ENCODE data around the gene GRB10.

Gene GRB10

GRCh38 chr7:50557099-50557498 lies 225.6 kb downstream of the GRB10 start:
- TF ChIP-seq CTCF (IDR thresholded peaks at IDR 0.05; ENCODE audit: borderline replicate concordance, control extremely low read depth, extremely low read depth, insufficient read depth, missing control alignments): no peak
- in situ Hi-C loops (cut with MboI; ENCODE audit: low sequenced_read_pairs, unreplicated experiment): no loop called here
- DNase-seq (ENCODE audit: low spot score): no peak

- no peak for TF ChIP-seq CTCF (IDR thresholded peaks at IDR 0.05; ENCODE audit: borderline replicate concordance, control extremely low read depth, extremely low read depth, insufficient read depth, missing control alignments)
- in situ Hi-C loops (cut with MboI; ENCODE audit: low sequenced_read_pairs, unreplicated experiment): no loop called here
- DNase-seq (ENCODE audit: low spot score): no peak
These were observed 226.3 kb downstream of the GRB10 start for GRCh38 chr7:50556247-50556991.

GRCh38 chr7:50555594-50556140 lies 227.0 kb downstream of the GRB10 start:
- no peak for DNase-seq (ENCODE audit: low spot score)
- in situ Hi-C loops (cut with MboI; ENCODE audit: low sequenced_read_pairs, unreplicated experiment): no loop called here
- TF ChIP-seq CTCF (IDR thresholded peaks at IDR 0.05; ENCODE audit: borderline replicate concordance, control extremely low read depth, extremely low read depth, insufficient read depth, missing control alignments): no peak

GRCh38 chr7:50554431-50555322 lies 228.0 kb downstream of the GRB10 start:
- in situ Hi-C loops (cut with MboI; ENCODE audit: low sequenced_read_pairs, unreplicated experiment): no loop called here

GRCh38 chr7:50553973-50554372 lies 228.7 kb downstream of the GRB10 start:
- in situ Hi-C loops (cut with MboI; ENCODE audit: low sequenced_read_pairs, unreplicated experiment): no loop called here
- no peak for TF ChIP-seq CTCF (IDR thresholded peaks at IDR 0.05; ENCODE audit: borderline replicate concordance, control extremely low read depth, extremely low read depth, insufficient read depth, missing control alignments)
- no peak for DNase-seq (ENCODE audit: low spot score)

More at GRCh38 chr7:50554431-50555322, 228.0 kb downstream of the GRB10 start:
- DNase-seq (ENCODE audit: low spot score): no peak
- no peak for TF ChIP-seq CTCF (IDR thresholded peaks at IDR 0.05; ENCODE audit: borderline replicate concordance, control extremely low read depth, extremely low read depth, insufficient read depth, missing control alignments)

- DNase-seq (ENCODE audit: low spot score): no peak
- no peak for TF ChIP-seq CTCF (IDR thresholded peaks at IDR 0.05; ENCODE audit: borderline replicate concordance, control extremely low read depth, extremely low read depth, insufficient read depth, missing control alignments)
- in situ Hi-C loops (cut with MboI; ENCODE audit: low sequenced_read_pairs, unreplicated experiment): no loop called here
These were observed 229.8 kb downstream of the GRB10 start for GRCh38 chr7:50552921-50553320.
